KMS-11 (cell line): ENCODE measurements around the gene PRKAR1B.

ENCODE experiments used
- H2AFZ ChIP-seq: fragments of 200-600 bp; sonication (generic); 2 replicates; pipeline ENCODE4 v1.6.1; 2016; ENCODE audit warnings: antibody characterized with exemption, mixed run types, low read depth
- H3K27ac ChIP-seq: fragments of 200-600 bp; sonication (generic); 2 replicates; pipeline ENCODE4 v1.6.1; 2016; ENCODE audit warnings: mild to moderate bottlenecking, mixed run types
- H3K27me3 ChIP-seq: fragments of 200-600 bp; sonication (generic); 2 replicates; pipeline ENCODE4 v1.6.1; 2017; ENCODE audit warnings: mild to moderate bottlenecking, low read depth, mixed run types, moderate library complexity; ENCODE audit not compliant: insufficient read depth
- H3K36me3 ChIP-seq: fragments of 200-600 bp; sonication (generic); 2 replicates; pipeline ENCODE4 v1.6.1; 2017; ENCODE audit warnings: mild to moderate bottlenecking, mixed run types; ENCODE audit not compliant: insufficient read depth
- H3K4me1 ChIP-seq: fragments of 200-600 bp; sonication (generic); 2 replicates; pipeline ENCODE4 v1.6.1; 2016; ENCODE audit warnings: mild to moderate bottlenecking, low read depth, mixed run types; ENCODE audit not compliant: poor library complexity, severe bottlenecking
- H3K4me2 ChIP-seq: fragments of 200-600 bp; sonication (generic); 2 replicates; pipeline ENCODE4 v1.7.0; 2016; ENCODE audit warnings: mild to moderate bottlenecking, mixed run types
- H3K4me3 ChIP-seq: fragments of 200-600 bp; sonication (generic); IDR thresholded peaks from 2 replicates; pipeline ENCODE4 v1.6.1; 2017; ENCODE audit warnings: low read depth, low read length, mixed read lengths; ENCODE audit not compliant: insufficient read depth
- H3K79me2 ChIP-seq: fragments of 200-600 bp; sonication (generic); 2 replicates; pipeline ENCODE4 v1.6.1; 2016; ENCODE audit warnings: low read depth, mixed run types; ENCODE audit not compliant: insufficient read depth
- H3K9ac ChIP-seq: fragments of 200-600 bp; sonication (generic); 2 replicates; pipeline ENCODE4 v1.6.1; 2016; ENCODE audit warnings: mild to moderate bottlenecking, mixed run types
- H4K20me1 ChIP-seq: fragments of 200-600 bp; sonication (generic); 2 replicates; pipeline ENCODE4 v1.6.1; 2016; ENCODE audit warnings: mild to moderate bottlenecking, mixed run types; ENCODE audit not compliant: insufficient read depth
- TF ChIP-seq, protein P1 (sequence below): fragments of 200-600 bp; sonication (generic); conservative IDR thresholded peaks from 2 replicates; pipeline ENCODE4 v1.6.1; 2017; ENCODE audit warnings: low read depth, mild to moderate bottlenecking, antibody characterized with exemption, low read length, moderate library complexity, mixed read lengths

PRKAR1B gene

GRCh38 chr7:738241-738640 is 11.2 kb upstream of the PRKAR1B start:
- Histone ChIP-seq H3K27ac (no peak overlapping the region), H3K36me3 (no peaks in the 10 kb centered on the region), H2AFZ (no peak overlapping the region), H3K4me3 (no peak overlapping the region), H3K9ac (no peak overlapping the region), H3K4me2 (no peak overlapping the region), H3K4me1 (no peaks in the 10 kb centered on the region), H3K27me3 (no peaks in the 10 kb centered on the region), H4K20me1 (no peaks in the 10 kb centered on the region), H3K79me2 (peaks cover 23% of the 10 kb centered on the region)
- TF ChIP-seq, protein P1, sequence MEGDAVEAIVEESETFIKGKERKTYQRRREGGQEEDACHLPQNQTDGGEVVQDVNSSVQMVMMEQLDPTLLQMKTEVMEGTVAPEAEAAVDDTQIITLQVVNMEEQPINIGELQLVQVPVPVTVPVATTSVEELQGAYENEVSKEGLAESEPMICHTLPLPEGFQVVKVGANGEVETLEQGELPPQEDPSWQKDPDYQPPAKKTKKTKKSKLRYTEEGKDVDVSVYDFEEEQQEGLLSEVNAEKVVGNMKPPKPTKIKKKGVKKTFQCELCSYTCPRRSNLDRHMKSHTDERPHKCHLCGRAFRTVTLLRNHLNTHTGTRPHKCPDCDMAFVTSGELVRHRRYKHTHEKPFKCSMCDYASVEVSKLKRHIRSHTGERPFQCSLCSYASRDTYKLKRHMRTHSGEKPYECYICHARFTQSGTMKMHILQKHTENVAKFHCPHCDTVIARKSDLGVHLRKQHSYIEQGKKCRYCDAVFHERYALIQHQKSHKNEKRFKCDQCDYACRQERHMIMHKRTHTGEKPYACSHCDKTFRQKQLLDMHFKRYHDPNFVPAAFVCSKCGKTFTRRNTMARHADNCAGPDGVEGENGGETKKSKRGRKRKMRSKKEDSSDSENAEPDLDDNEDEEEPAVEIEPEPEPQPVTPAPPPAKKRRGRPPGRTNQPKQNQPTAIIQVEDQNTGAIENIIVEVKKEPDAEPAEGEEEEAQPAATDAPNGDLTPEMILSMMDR: no peak

DNA sequence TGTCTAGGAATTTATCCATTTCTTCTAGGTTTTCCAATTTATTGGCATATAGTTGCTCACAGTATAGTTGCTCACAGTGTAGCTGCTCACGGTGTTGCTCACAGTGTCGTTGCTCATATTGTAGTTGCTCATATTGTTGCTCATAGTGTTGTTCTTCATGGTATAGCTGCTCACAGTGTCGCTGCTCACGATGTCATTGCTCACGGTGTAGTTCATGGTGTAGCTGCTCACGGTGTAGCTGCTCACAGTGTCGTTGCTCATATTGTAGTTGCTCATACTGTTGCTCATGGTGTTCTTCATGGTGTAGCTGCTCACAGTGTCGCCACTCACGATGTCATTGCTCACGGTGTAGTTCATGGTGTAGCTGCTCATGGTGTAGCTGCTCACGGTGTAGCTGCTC is 7.7 kb upstream of the PRKAR1B start:
- no peaks in the 10 kb centered on the region for H3K27me3 ChIP-seq
- no peaks in the 10 kb centered on the region; the same call in 1 of the 2 replicates for H3K36me3 ChIP-seq
- no peaks in the 10 kb centered on the region for H3K4me1 ChIP-seq
- H2AFZ ChIP-seq: no peak overlapping the region
- H3K9ac ChIP-seq: no peak overlapping the region
- H3K4me2 ChIP-seq: no peak overlapping the region
- H3K79me2 ChIP-seq: peaks cover 38% of the 10 kb centered on the region
- TF ChIP-seq, protein P1: no peak
- no peaks in the 10 kb centered on the region for H4K20me1 ChIP-seq
- H3K4me3 ChIP-seq: no peak overlapping the region
- no peak overlapping the region for H3K27ac ChIP-seq

- Histone ChIP-seq H2AFZ (no peak overlapping the region), H3K4me2 (no peak overlapping the region), H3K27me3 (no peaks in the 10 kb centered on the region), H4K20me1 (no peaks in the 10 kb centered on the region), H3K9ac (no peak overlapping the region), H3K4me1 (no peaks in the 10 kb centered on the region), H3K36me3 (no peaks in the 10 kb centered on the region; the same call in 1 of the 2 replicates), H3K4me3 (no peak overlapping the region), H3K79me2 (peaks cover 38% of the 10 kb centered on the region), H3K27ac (no peak overlapping the region)
- TF ChIP-seq, protein P1: no peak
Measured at GRCh38 chr7:734214-734613, 7.1 kb upstream of the PRKAR1B start.

DNA sequence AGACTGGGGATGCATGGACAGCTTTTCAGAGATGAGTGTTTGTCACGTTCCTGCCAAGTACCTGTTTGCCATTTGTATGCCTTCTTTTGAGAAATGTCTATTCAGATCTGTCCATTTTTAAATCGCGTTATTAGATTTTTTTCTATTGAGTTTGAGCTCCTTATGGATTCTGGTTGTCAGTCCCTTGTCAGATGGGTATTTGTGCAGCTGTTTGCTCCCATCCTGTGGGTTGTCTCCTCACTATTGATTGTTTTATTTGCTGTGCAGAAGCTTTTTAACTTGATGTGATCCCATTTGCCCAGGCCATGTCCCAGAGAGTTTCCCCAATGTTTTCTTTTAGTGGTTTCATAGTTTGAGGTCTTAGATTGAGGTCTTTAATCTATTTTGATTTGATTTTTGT is 5.5 kb upstream of the PRKAR1B start:
- Histone ChIP-seq H3K79me2 (peaks cover 46% of the 10 kb centered on the region), H3K27ac (no peak overlapping the region), H4K20me1 (no peaks in the 10 kb centered on the region), H3K36me3 (no peaks in the 10 kb centered on the region; the same call in 1 of the 2 replicates), H3K9ac (no peak overlapping the region), H3K27me3 (no peaks in the 10 kb centered on the region), H3K4me2 (no peak overlapping the region), H3K4me3 (no peak overlapping the region), H2AFZ (no peak overlapping the region), H3K4me1 (peaks cover 5% of the 10 kb centered on the region)
- TF ChIP-seq, protein P1: no peak
